Psoas muscle (tissue), 8 donors: Measurements from ENCODE around the gene ADGRG7. TPM values are rescaled to one million over a fixed set of nuclear protein-coding genes. Genes with fewer than 3 reads are reported as not detected.

ENCODE experiments used
- ATAC-seq, 4 donors: fragments of 200-7000 bp; cut with Tn5 transposase; one replicate each; pipeline ENCODE4 v1.9.1; 2020; ENCODE audit warnings: moderate library complexity in 3 of 4, mild to moderate bottlenecking in 2 of 4
- DNase-seq, 2 donors: peaks; one replicate each; pipeline ENCODE4 v3.0.0-alpha.2; 2020
- H3K27ac ChIP-seq: fragments of 200-600 bp; one replicate; pipeline ENCODE4 v1.8.0; 2022
- H3K27me3 ChIP-seq, 3 donors: fragments of 200-600 bp in 1 of 3; one replicate each; pipeline versions ENCODE4 v1.6.1 to v1.8.0; 2013 to 2022; ENCODE audit warnings: low read length in 2 of 3, mild to moderate bottlenecking in 2 of 3, moderate library complexity in 1 of 3; ENCODE audit not compliant: insufficient read depth in 3 of 3
- H3K36me3 ChIP-seq, 2 donors: fragments of 200-600 bp in 1 of 2; one replicate each; pipeline versions ENCODE4 v1.6.1 to v1.8.0; 2013 to 2022; ENCODE audit warnings: low read depth in 1 of 2, mild to moderate bottlenecking in 1 of 2, moderate library complexity in 1 of 2; ENCODE audit not compliant: insufficient read depth in 1 of 2
- H3K4me1 ChIP-seq: fragments of 200-600 bp; one replicate; pipeline ENCODE4 v1.8.0; 2022
- H3K4me3 ChIP-seq: fragments of 200-600 bp; one replicate; pipeline ENCODE4 v1.8.0; 2022; ENCODE audit warnings: mild to moderate bottlenecking
- H3K9me3 ChIP-seq: fragments of 200-600 bp; one replicate; pipeline ENCODE4 v1.8.0; 2022
- WGBS, 3 donors: extraction: QIAGEN DNeasy Blood & Tissue Kit; methylation state at CpG; one replicate each; pipeline versions ENCODE4 v1.1.6 to v1.1.7; 2013; 5-methylcytosine and 5-hydroxymethylcytosine counted together
- intact Hi-C, 2 donors: fragments of 100-400 bp; cut with DNase I; formaldehyde crosslinking; loops; one replicate each; pipeline versions ENCODE4 v1.11.0 to v1.14.2; 2022
- long read RNA-seq, 2 donors: library from polyadenylated mRNA; unstranded; transcript quantifications; one replicate each; pipeline ENCODE4 v2.0.0, GENCODE V29; 2021
- polyA plus RNA-seq, 3 donors: library from polyadenylated mRNA; stranded (reverse); fragments of 200-250 nt; gene quantifications; one replicate each; pipeline ENCODE4 v1.2.3, GENCODE V29; 2013
- total RNA-seq, 4 donors: library from RNA; stranded (reverse); fragmentation: NEBNext Ultra II Directional in 2 of 4; extraction: Animal tissue kit (Norgen Biotek cat#: 25700) in 2 of 4; gene quantifications; one replicate each; pipeline versions ENCODE4 v1.2.1 to v1.2.4, GENCODE V29; 2021 to 2023
- TF ChIP-seq, protein P1 (sequence below): fragments of 200-600 bp; IDR thresholded peaks from one replicate; pipeline ENCODE4 v1.8.0; 2022; ENCODE audit warnings: antibody characterized with exemption
- donor health status: healthy with polysubstance abuse.
- donor health status: DM: no; HTN: no; CAD: no; lungs with moderate emphysema.
- donor health status: Bipolar disorder and iron deficiency.
- donor health status: healthy.
- donor health status: DM: yes; HTN: yes; CAD: no.
- donor health status: DM: no; HTN: no; CAD: no.
- donor health status: DM: no; HTN: no; CAD: no.
- donor health status: DM: yes; HTN: yes; CAD: no.

The ADGRG7 gene, protein sequence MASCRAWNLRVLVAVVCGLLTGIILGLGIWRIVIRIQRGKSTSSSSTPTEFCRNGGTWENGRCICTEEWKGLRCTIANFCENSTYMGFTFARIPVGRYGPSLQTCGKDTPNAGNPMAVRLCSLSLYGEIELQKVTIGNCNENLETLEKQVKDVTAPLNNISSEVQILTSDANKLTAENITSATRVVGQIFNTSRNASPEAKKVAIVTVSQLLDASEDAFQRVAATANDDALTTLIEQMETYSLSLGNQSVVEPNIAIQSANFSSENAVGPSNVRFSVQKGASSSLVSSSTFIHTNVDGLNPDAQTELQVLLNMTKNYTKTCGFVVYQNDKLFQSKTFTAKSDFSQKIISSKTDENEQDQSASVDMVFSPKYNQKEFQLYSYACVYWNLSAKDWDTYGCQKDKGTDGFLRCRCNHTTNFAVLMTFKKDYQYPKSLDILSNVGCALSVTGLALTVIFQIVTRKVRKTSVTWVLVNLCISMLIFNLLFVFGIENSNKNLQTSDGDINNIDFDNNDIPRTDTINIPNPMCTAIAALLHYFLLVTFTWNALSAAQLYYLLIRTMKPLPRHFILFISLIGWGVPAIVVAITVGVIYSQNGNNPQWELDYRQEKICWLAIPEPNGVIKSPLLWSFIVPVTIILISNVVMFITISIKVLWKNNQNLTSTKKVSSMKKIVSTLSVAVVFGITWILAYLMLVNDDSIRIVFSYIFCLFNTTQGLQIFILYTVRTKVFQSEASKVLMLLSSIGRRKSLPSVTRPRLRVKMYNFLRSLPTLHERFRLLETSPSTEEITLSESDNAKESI
- total RNA-seq (under 1 TPM in 1 of 4 donors, not detected in 3; 0.22 TPM), polyA plus RNA-seq (under 1 TPM in 1 of 3 donors, not detected in 2; 0.04 TPM)
- long read RNA-seq, donor 1 = 0 reads
- long read RNA-seq, donor 2 = 0 reads

DNA sequence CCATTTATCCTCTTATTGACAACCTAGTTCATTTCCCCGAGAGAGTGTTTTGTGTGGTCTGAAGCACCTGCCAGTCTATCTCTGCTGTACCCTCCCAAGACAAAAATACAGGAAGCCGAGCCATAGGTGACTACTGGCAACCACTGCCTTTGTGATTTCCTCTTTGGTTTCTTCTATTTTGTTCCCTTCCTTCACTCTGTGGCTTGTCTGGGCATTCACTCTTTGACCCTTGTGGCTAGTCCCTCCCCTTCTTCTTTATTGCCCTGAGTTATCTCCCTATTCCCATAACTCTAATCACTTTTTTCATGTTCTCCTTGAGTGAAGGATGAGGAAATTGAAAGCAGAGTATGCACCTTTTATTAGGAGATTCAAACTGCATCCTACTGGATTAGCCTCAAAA lies at the start of gene ADGRG7:
ADGRG7 (plus strand) TSS at position 297 of the 400 bp plus-strand sequence. CDS start 256 bp downstream, outside the sequence.
- peaks cover 0 to 4% (median 0%) of the 10 kb centered on the region in 3 donors for H3K27me3 ChIP-seq
- no peak for ATAC-seq
- no peaks in the 10 kb centered on the region for H3K36me3 ChIP-seq
- H3K4me3 ChIP-seq = no peak within 1 kb of the TSS
- no peaks in the 10 kb centered on the region for H3K4me1 ChIP-seq
- DNase-seq = no peak
- intact Hi-C loops = no loop called here
- WGBS, 3 donors = 61 to 77% (median 62%) methylated on average over 2 of the region's 2 CpGs
- no peaks in the 10 kb centered on the region for H3K9me3 ChIP-seq
- no peak within 1 kb of the TSS for H3K27ac ChIP-seq
- TF ChIP-seq, protein P1, sequence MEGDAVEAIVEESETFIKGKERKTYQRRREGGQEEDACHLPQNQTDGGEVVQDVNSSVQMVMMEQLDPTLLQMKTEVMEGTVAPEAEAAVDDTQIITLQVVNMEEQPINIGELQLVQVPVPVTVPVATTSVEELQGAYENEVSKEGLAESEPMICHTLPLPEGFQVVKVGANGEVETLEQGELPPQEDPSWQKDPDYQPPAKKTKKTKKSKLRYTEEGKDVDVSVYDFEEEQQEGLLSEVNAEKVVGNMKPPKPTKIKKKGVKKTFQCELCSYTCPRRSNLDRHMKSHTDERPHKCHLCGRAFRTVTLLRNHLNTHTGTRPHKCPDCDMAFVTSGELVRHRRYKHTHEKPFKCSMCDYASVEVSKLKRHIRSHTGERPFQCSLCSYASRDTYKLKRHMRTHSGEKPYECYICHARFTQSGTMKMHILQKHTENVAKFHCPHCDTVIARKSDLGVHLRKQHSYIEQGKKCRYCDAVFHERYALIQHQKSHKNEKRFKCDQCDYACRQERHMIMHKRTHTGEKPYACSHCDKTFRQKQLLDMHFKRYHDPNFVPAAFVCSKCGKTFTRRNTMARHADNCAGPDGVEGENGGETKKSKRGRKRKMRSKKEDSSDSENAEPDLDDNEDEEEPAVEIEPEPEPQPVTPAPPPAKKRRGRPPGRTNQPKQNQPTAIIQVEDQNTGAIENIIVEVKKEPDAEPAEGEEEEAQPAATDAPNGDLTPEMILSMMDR = no peak

DNA sequence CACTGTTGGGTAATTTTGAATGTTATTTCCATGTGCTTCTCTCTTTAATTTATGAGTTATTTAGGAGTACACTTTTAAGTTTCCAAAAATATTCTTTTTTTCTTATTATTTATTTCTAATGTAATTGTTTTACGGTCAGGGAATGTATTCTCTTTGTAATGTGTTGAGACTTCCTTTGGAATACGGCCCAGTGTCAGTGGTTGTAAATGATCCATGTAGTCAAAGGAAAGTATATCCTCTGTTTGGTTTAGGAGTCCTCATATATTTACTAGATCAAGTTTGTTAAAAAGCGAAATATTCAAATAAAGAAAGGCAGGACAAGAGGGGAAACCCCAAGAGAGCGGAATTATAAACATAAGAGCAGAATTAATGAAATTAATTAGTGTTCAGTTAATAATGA lies 49.0 kb upstream of the ADGRG7 start:
- no peak overlapping the region for H3K4me3 ChIP-seq
- H3K27ac ChIP-seq = no peak overlapping the region
- H3K27me3 ChIP-seq = no peaks in the 10 kb centered on the region
- ATAC-seq = no peak
- no peaks in the 10 kb centered on the region for H3K4me1 ChIP-seq
- intact Hi-C loops = no loop called here
- DNase-seq = no peak
- no peaks in the 10 kb centered on the region for H3K9me3 ChIP-seq
- 78 to 81% (median 81%) methylated on average over 4 of the region's 4 CpGs for WGBS, 3 donors
- no peaks in the 10 kb centered on the region for H3K36me3 ChIP-seq
- TF ChIP-seq, protein P1 = no peak

DNA sequence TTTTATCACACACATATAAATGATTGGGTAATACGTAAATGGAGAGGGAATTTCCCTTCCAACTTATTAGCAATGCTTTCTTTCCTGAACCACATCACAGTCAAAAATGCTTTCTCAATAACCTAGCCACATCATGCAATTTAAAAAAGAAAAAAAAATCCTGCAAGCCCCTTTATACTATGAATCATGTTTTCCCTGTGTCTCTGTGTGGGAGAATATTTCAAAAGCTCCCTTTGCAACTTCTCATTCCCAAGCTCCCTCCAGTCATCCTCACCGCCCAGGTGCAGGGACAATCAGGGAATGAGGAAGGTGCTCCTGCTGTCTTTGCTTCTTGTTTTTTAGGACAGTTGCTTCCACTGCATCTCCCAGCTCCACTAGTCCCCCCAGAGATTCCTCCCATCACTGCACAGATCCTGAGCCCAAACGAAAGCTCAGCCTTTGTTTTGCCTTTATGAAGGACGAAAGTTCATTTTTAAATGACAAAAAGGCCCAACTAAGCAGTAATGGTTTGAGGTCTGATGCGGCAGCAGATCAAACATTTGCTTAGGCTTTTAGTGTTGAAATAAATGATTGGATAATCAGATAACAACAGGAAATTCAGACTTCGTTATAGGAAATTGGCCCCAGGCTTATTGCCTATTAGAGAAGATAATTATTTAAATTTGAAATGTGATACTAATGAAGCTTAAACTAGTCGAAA lies 47.8 kb upstream of the ADGRG7 start:
- Histone ChIP-seq H3K27ac (no peak overlapping the region), H3K9me3 (no peaks in the 10 kb centered on the region), H3K4me3 (no peak overlapping the region), H3K36me3 (no peaks in the 10 kb centered on the region), H3K4me1 (no peaks in the 10 kb centered on the region), H3K27me3 (no peaks in the 10 kb centered on the region)
- 75 to 84% (median 80%) methylated on average over 7 of the region's 7 CpGs for WGBS, 3 donors
- ATAC-seq = peak in 2 of 4 donors; percentile 30 to 34
- TF ChIP-seq, protein P1 = no peak
- DNase-seq = no peak
- intact Hi-C loops = no loop called here

DNA sequence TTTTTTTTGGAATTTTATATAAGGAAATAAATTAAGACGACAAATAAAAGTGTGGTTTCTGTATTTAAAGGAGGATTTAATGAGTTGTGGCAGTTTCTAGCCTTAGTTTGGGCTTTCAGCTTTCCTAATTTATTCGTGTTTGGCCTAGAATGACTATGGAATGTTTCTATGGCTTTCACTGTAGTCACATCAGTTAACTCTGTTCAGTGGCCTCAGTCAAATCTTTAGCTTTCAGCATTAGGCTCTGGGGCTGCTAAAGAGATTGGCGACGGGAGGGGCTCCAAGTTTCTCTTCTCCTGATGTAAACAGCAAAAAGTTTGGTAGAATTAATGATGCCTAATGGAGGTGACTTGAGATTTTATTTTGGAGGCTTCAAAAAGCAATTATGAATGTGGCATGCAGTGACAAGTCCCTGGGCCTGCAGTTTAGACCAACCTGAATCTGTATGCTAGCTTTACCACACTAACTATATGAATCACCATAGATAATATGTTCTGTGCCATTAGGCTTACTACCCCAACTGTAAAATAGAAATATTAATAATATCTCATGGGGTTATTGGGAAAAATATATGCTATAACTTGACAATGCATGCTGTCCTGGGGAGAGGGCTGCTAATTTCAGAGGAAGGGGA lies 47.1 kb upstream of the ADGRG7 start:
- TF ChIP-seq, protein P1 = no peak
- Histone ChIP-seq H3K27me3 (no peaks in the 10 kb centered on the region), H3K36me3 (no peaks in the 10 kb centered on the region), H3K4me1 (no peaks in the 10 kb centered on the region), H3K27ac (no peak overlapping the region), H3K4me3 (no peak overlapping the region), H3K9me3 (no peaks in the 10 kb centered on the region)
- no peak for ATAC-seq
- WGBS, 3 donors = 81 to 91% (median 87%) methylated on average over 4 of the region's 4 CpGs
- intact Hi-C loops = no loop called here
- no peak for DNase-seq
